Measurements from ENCODE around the gene LTB.

The LTB gene

GRCh38 chr6:31547727-31548543, 34.3 kb downstream of the LTB start:
- H3K4me3 ChIP-seq (ENCODE audit: low read depth, low read length) = peak overlapping the region; percentile 66
- DNase-seq (ENCODE audit: low read depth) = no peak
- TF ChIP-seq CTCF (conservative IDR thresholded peaks at IDR 0.05; ENCODE audit: low read depth, low read length) = no peak

GRCh38 chr6:31546958-31547726, 35.1 kb downstream of the LTB start, which contains the start of gene NFKBIL1:
Gene NFKBIL1 (plus strand): TSS chr6:31547608. CDS start chr6:31547695, 87 bp downstream.
- no peak for TF ChIP-seq CTCF (conservative IDR thresholded peaks at IDR 0.05; ENCODE audit: low read depth, low read length)
- DNase-seq (ENCODE audit: low read depth) = peak; percentile 99
- H3K4me3 ChIP-seq (ENCODE audit: low read depth, low read length) = peak within 1 kb of the TSS; percentile 66

GRCh38 chr6:31546339-31546957, 35.8 kb downstream of the LTB start, which contains the start of gene ATP6V1G2:
Gene ATP6V1G2 (minus strand): TSS chr6:31546608. CDS start chr6:31546559, 49 bp downstream.
- peak within 1 kb of the TSS; percentile 66 for H3K4me3 ChIP-seq (ENCODE audit: low read depth, low read length)
- peak; percentile 99 for TF ChIP-seq CTCF (conservative IDR thresholded peaks at IDR 0.05; ENCODE audit: low read depth, low read length)

GRCh38 chr6:31545291-31545690, 36.9 kb downstream of the LTB start:
- no peak overlapping the region for H3K4me3 ChIP-seq (ENCODE audit: low read depth, low read length)
- DNase-seq (ENCODE audit: low read depth) = no peak
- no peak for TF ChIP-seq CTCF (conservative IDR thresholded peaks at IDR 0.05; ENCODE audit: low read depth, low read length)

More at GRCh38 chr6:31546339-31546957, 35.8 kb downstream of the LTB start, which contains the start of gene ATP6V1G2:
- DNase-seq (ENCODE audit: low read depth) = peak; percentile 98

GRCh38 chr6:31544676-31545075, 37.5 kb downstream of the LTB start:
- no peak overlapping the region for H3K4me3 ChIP-seq (ENCODE audit: low read depth, low read length)
- no peak for DNase-seq (ENCODE audit: low read depth)
- no peak for TF ChIP-seq CTCF (conservative IDR thresholded peaks at IDR 0.05; ENCODE audit: low read depth, low read length)

GRCh38 chr6:31543639-31544038, 38.6 kb downstream of the LTB start:
- H3K4me3 ChIP-seq (ENCODE audit: low read depth, low read length) = no peak overlapping the region
- no peak for TF ChIP-seq CTCF (conservative IDR thresholded peaks at IDR 0.05; ENCODE audit: low read depth, low read length)
- DNase-seq (ENCODE audit: low read depth) = no peak

Data from choroid plexus epithelial cell (primary cell).